Endodermal cell (in vitro differentiated cells): ENCODE measurements around the gene NDRG3. TPM values are rescaled to one million over a fixed set of nuclear protein-coding genes. Genes with fewer than 3 reads are reported as not detected.

Experiments
- DNase-seq: peaks from one replicate; pipeline ENCODE4 v3.0.0-alpha.2; 2017
- H3K27ac ChIP-seq: 2 replicates; pipeline ENCODE4 v1.5.1; 2013; ENCODE audit warnings: mild to moderate bottlenecking, low read depth, low read length, moderate library complexity
- H3K27me3 ChIP-seq: 2 replicates; pipeline ENCODE4 v1.6.1; 2013; ENCODE audit warnings: mild to moderate bottlenecking, low read length, moderate library complexity; ENCODE audit not compliant: insufficient read depth, control insufficient read depth, poor library complexity, severe bottlenecking
- H3K36me3 ChIP-seq: 2 replicates; pipeline ENCODE4 v1.7.0; 2013; ENCODE audit warnings: mild to moderate bottlenecking, low read length, moderate library complexity; ENCODE audit not compliant: control insufficient read depth, insufficient read depth
- H3K4me1 ChIP-seq: one replicate; pipeline ENCODE4 v1.7.0; 2013; ENCODE audit warnings: low read length; ENCODE audit not compliant: control insufficient read depth, insufficient read depth
- H3K4me3 ChIP-seq: 2 replicates; pipeline ENCODE4 v1.5.1; 2013; ENCODE audit warnings: mild to moderate bottlenecking, low read length, moderate library complexity
- H3K9ac ChIP-seq: 2 replicates; pipeline ENCODE4 v1.6.1; 2013; ENCODE audit warnings: mild to moderate bottlenecking, low read length, moderate library complexity; ENCODE audit not compliant: poor library complexity, severe bottlenecking; ENCODE audit errors: extremely low read depth
- H3K9me3 ChIP-seq: 2 replicates; pipeline ENCODE4 v1.6.1; 2013; ENCODE audit warnings: mild to moderate bottlenecking, low read length, moderate library complexity; ENCODE audit not compliant: control insufficient read depth
- H3K27ac Mint-ChIP-seq: 2 replicates; pipeline ENCODE4 v1.8.0; 2020; ENCODE audit warnings: mixed read lengths
- H3K27me3 Mint-ChIP-seq: 2 replicates; pipeline ENCODE4 v1.8.0; 2021; ENCODE audit warnings: mild to moderate bottlenecking, mixed read lengths; ENCODE audit not compliant: insufficient read depth
- H3K36me3 Mint-ChIP-seq: 2 replicates; pipeline ENCODE4 v1.8.0; 2020; ENCODE audit warnings: low read depth, mixed read lengths
- H3K4me1 Mint-ChIP-seq: 2 replicates; pipeline ENCODE4 v1.8.0; 2020; ENCODE audit warnings: mixed read lengths
- H3K4me3 Mint-ChIP-seq: 2 replicates; pipeline ENCODE4 v1.8.0; 2020; ENCODE audit warnings: mild to moderate bottlenecking, moderate library complexity, mixed read lengths
- H3K9me3 Mint-ChIP-seq: 2 replicates; pipeline ENCODE4 v1.8.0; 2020; ENCODE audit warnings: mild to moderate bottlenecking, mixed read lengths
- WGBS, 2 experiments: methylation state at CpG; one replicate each; pipeline versions ENCODE4 v1.1.5 to v1.1.7; 2013; ENCODE audit warnings: missing lambda C conversion rate in 2 of 2, mixed read lengths in 1 of 2; ENCODE audit not compliant: insufficient coverage in 1 of 2, insufficient read length in 1 of 2; 5-methylcytosine and 5-hydroxymethylcytosine counted together
- total RNA-seq, 2 donors: library from RNA; stranded (reverse); fragmentation: NEBNext Ultra II Directional in 1 of 2; extraction: Animal tissue kit (Norgen Biotek cat#: 25700) in 1 of 2; gene quantifications; 2 replicates in 1 of 2; 3 replicates in 1 of 2; pipeline ENCODE4 v1.2.1, GENCODE V29; 2021
- TF ChIP-seq, protein P1 (sequence below): fragments of 200-600 bp; sonication (generic); conservative IDR thresholded peaks from 2 replicates; pipeline ENCODE4 v1.5.0; 2021; ENCODE audit warnings: antibody characterized with exemption, mild to moderate bottlenecking

NDRG3 gene
- total RNA-seq, 2 donors from 2014 or later = 24.6 to 26.1 TPM

- H3K36me3 ChIP-seq = no peaks in the 10 kb centered on the region
- Mint-ChIP-seq H3K9me3 (no peaks in the 10 kb centered on the region), H3K4me1 (no peaks in the 10 kb centered on the region), H3K36me3 (no peaks in the 10 kb centered on the region), H3K27ac (no peak overlapping the region), H3K27me3 (no peaks in the 10 kb centered on the region), H3K4me3 (no peak overlapping the region)
- H3K27ac ChIP-seq = no peak overlapping the region
- H3K4me3 ChIP-seq = no peak overlapping the region
- no peaks in the 10 kb centered on the region for H3K9me3 ChIP-seq
- H3K4me1 ChIP-seq = no peaks in the 10 kb centered on the region
- TF ChIP-seq, protein P1, sequence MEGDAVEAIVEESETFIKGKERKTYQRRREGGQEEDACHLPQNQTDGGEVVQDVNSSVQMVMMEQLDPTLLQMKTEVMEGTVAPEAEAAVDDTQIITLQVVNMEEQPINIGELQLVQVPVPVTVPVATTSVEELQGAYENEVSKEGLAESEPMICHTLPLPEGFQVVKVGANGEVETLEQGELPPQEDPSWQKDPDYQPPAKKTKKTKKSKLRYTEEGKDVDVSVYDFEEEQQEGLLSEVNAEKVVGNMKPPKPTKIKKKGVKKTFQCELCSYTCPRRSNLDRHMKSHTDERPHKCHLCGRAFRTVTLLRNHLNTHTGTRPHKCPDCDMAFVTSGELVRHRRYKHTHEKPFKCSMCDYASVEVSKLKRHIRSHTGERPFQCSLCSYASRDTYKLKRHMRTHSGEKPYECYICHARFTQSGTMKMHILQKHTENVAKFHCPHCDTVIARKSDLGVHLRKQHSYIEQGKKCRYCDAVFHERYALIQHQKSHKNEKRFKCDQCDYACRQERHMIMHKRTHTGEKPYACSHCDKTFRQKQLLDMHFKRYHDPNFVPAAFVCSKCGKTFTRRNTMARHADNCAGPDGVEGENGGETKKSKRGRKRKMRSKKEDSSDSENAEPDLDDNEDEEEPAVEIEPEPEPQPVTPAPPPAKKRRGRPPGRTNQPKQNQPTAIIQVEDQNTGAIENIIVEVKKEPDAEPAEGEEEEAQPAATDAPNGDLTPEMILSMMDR = no peak
- 80 to 89% methylated on average over 1 of the region's 1 CpG for WGBS, 2 experiments
- no peak for DNase-seq
- H3K9ac ChIP-seq = no peak overlapping the region
- H3K27me3 ChIP-seq = no peaks in the 10 kb centered on the region
Observed at GRCh38 chr20:36712775-36713174, 33.1 kb downstream of the NDRG3 start.

GRCh38 chr20:36709126-36709525 is 36.8 kb downstream of the NDRG3 start:
- no peaks in the 10 kb centered on the region for H3K27me3 Mint-ChIP-seq
- Histone ChIP-seq H3K36me3 (no peaks in the 10 kb centered on the region), H3K9me3 (no peaks in the 10 kb centered on the region), H3K4me3 (no peak overlapping the region), H3K27me3 (no peaks in the 10 kb centered on the region), H3K27ac (no peak overlapping the region), H3K4me1 (no peaks in the 10 kb centered on the region), H3K9ac (no peak overlapping the region)
- DNase-seq = no peak
- WGBS, 2 experiments = 92 to 93% methylated on average over 3 to 5 of the region's 5 CpGs
- H3K4me3 Mint-ChIP-seq = no peak overlapping the region
- H3K4me1 Mint-ChIP-seq = no peaks in the 10 kb centered on the region
- no peaks in the 10 kb centered on the region for H3K9me3 Mint-ChIP-seq
- no peak overlapping the region for H3K27ac Mint-ChIP-seq
- TF ChIP-seq, protein P1 = no peak
- H3K36me3 Mint-ChIP-seq = no peaks in the 10 kb centered on the region

- WGBS, 2 experiments = 100% methylated on average over 4 of the region's 4 CpGs; no CpG with 5 or more reads in 1 of the 2 experiments
- H3K27ac ChIP-seq = no peak overlapping the region
- no peaks in the 10 kb centered on the region for H3K27me3 Mint-ChIP-seq
- H3K4me1 ChIP-seq = no peaks in the 10 kb centered on the region
- peaks cover 13% of the 10 kb centered on the region for H3K4me1 Mint-ChIP-seq
- H3K9me3 ChIP-seq = no peaks in the 10 kb centered on the region
- no peak for DNase-seq
- TF ChIP-seq, protein P1 = no peak
- H3K9ac ChIP-seq = no peak overlapping the region
- no peaks in the 10 kb centered on the region for H3K36me3 Mint-ChIP-seq
- no peaks in the 10 kb centered on the region for H3K27me3 ChIP-seq
- H3K4me3 ChIP-seq = no peak overlapping the region
- H3K4me3 Mint-ChIP-seq = no peak overlapping the region
- H3K36me3 ChIP-seq = no peaks in the 10 kb centered on the region
- no peaks in the 10 kb centered on the region for H3K9me3 Mint-ChIP-seq
- no peak overlapping the region for H3K27ac Mint-ChIP-seq
Observed at GRCh38 chr20:36703530-36703929, 42.4 kb downstream of the NDRG3 start.
